DMS79 treated with DMSO at 0.1 percent for 48 hours (cell line): ENCODE measurements around the gene GPC4.
"Not testable (repeated sequence)": the region's sequence is repeated elsewhere in the genome, so short reads cannot be mapped to it uniquely, and the experiment has no call there.

Source experiments
- DNase-seq: peaks from one replicate; lab custom pipeline; 2025; lab: John Stamatoyannopoulos, UW

Gene GPC4

DNA sequence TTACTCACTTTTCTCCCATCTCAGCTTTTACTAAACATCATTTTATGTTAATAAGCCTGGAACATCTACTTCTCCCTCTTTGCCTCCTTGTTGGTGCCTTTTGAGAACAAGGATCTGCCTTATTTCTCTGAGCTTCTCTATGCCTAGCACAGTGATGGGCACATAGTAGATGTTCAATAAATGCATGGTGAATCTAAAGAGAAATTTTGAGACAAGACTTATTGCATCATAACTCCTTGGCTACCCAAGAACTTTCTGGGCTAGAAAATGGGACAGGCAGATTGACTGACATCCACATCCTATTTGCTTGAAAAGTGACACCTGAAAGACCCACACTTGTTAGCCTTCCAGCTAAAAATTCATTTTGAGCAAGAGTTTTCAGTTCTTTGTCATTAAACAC is 109.9 kb downstream of the GPC4 start:
- no peak for DNase-seq

DNA sequence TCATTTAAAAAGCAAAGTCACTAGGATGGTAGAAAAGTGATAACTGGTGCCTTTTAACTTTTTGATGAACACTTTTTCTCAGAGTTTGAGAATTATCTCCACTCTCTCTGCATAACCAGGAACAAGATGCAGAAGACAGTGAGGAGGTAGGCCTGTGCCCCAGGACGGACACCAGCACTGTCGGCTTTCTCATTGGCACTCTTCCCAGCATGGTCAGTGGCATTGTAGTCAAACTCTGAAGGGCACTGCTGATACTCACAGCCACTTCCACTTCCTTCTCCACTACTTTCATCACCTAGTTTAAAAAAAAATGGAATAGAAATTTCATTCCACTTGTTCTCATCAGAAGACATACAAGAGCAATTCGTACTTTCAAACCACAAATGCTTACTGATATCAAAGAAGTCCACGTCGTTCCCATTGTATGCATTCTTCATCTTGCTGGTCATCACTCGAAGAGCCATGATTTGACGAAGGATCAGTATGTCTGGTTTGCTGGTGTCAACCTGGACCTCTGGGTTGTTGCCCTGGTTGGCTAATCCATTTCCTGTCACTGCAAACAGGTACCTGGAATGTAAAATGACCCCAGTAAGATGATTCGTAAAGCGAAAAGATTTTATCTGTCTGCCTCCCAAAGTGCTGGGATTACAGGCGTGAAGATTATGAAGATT is 112.4 kb downstream of the GPC4 start:
- DNase-seq = no peak

DNA sequence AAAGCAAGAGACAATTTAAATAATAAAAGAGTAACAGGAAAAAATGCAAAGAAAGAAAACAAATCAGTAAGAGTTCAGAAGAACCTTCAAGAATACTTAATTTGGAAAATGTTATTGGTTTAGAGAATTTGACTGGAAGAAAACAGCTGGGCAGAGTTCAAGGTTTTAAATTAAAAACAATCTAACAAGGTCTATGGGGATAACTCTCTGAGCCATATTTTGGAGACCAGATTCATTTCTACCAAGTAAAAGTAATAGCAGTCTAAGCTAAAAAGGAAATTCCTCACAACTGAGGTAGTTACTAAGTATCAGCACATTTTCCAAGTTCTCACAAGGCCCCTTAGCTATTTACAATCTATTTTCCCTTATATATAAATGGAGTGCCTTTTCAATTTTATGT is 114.7 kb downstream of the GPC4 start:
- DNase-seq = no peak

DNA sequence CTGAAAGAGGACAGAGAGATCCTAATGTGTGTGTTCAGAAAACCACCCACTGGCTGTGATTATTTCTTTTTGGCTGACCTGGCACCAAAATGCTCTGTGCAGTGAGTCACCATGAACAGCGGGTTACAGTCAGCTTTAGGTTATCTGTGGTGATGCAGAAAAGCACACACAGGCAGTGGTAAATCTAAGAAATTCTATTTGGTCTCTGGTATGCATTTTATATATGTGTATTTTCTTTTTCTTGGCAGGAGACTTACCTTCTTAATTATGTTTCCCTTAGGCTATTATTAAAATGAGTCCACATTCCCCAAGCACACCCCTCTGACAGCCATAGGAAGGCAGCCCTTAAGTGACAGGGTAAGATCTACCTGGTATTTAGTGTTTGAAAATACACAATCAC is 118.0 kb downstream of the GPC4 start:
- DNase-seq = no peak

DNA sequence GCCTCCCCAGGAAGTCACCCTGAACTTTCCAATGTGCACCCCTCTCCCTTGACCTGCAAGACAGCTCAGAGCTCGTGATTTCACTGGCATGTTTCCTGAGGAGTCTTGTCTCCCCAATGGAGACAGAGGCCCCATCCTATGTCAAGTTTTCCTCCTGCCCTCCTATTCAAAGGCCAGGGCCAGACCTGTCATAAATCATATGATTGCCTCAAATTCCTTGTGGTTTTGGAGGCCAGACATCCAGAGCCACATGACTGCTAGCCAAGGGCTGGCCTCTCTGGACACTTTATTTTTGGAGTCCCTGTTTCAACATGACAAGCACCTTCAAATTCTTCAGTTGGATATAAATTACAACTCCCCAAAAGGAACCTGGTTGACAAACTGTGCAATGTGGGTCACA is 121.2 kb downstream of the GPC4 start:
- DNase-seq = no peak

DNA sequence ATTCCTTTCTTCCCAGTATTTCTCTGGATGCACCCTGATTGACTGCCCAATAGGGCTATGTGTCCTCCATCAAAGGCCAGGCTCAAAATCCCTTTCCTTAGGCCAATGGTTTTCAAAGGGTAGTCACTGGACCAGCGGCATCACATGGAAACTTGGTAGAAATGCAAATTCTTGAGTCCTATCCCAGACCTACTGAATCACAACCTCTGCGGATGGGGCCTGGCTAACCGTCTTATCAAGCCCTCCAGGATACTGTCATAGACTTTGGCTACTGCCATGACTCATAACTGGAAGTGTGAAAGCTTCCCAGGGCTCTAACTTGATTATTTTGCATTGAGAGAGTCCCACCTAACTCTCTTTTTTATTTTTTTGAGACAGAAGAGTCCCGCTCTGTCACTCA is 125.2 kb downstream of the GPC4 start:
- no peak for DNase-seq

DNA sequence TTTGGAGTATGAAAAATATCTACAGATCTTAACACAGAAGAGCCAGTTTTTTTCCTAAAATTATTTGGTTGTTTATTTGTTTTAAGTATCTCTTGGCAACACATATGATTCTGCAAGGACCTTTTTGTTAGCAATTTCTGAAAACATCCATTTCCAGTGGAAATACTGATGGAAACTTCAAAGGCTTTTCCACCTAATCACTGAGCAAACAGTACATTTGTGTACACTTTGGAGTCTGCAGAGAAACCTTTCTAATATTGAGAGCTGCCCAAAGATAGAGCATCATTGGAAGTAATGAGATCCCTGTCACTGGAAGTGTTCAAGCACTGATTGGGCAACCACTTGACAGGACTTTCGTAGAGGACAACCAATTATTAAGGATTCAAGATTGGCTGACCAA is 127.4 kb downstream of the GPC4 start:
- DNase-seq = no peak

DNA sequence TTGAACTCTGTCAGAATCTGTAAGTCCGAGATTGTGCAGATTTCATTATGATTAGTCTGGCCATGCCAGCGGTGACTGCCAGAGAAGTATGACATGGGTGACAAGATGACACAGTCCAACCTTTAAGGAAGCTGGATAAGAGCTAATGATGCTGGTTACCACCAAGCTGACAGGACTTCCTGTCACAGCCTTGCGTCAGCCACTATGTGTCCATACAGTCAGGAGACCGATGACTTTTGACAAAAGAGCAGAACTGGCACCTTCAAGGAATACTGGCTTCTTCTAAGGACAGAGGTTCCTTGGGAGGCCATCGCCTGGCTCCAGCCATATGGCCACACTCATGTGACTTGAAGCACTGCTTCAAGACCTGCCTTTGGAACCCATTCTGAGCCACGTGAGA is 129.9 kb downstream of the GPC4 start:
- DNase-seq = no peak

DNA sequence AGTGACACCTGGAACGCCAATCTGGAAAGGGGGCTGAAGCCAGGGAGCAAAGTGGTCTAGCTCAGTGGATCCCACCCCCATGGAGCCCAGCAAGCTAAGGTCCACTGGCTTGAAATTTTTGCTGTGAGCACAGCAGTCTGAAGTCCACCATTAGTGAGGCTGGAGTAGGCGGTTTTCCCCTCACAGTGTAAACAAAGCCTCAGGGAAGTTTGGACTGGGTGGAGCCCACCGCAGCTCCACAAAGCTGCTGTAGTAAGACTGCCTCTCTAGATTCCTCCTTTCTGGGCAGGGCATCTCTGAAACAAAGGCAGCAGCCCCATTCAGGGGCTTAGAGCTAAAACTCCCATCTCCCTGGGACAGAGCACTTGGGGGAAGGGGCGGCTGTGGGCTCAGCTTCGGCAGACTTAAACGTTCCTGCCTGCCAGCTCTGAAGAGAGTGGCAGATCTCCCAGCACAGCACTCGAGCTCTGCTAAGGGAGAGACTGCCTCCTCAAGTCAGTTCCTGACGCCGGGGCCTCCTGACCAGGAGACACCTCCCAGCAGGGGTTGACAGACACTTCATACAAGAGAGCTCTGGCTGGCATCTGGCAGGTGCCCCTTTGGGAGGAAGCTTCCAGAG is 136.1 kb downstream of the GPC4 start:
- DNase-seq = not testable (repeated sequence)

DNA sequence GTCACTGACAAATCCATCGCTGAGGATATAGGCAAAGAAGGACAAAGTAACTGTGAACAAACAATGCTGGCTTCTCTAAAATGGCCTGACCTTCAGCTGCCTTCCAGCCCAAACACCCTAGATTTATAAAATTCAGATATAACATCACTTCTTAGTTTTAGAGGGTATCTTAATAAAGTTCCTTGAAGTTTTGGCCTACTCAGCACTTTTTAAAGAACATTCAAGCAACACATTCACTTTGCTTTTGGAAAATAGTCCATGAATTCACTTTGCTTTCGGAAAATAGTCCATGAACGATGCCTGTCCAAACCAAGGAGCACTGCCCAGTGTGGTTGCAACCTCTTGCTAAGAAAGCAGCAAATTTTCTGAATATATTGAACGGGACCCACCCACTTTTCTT is 142.1 kb downstream of the GPC4 start:
- no peak for DNase-seq

DNA sequence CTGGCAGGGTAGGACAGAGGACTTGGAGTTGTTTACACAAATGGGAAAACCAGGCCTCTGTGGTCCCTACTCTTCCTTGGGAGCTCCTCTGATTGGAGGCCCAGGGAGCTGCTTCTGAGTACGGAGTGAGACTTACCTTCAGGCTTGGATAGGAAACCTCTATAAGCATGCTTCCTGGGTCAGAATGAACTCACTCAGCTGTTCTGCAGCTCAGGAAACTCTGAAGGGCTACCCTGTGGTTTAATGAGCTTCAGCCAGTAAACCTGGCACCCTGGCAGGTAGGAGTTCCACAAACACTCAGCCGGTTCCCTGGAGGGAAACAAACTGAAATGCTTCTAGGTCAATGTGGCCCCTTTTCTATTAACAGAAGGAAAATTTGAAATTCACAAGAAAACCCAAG is 146.1 kb downstream of the GPC4 start:
- DNase-seq = no peak

DNA sequence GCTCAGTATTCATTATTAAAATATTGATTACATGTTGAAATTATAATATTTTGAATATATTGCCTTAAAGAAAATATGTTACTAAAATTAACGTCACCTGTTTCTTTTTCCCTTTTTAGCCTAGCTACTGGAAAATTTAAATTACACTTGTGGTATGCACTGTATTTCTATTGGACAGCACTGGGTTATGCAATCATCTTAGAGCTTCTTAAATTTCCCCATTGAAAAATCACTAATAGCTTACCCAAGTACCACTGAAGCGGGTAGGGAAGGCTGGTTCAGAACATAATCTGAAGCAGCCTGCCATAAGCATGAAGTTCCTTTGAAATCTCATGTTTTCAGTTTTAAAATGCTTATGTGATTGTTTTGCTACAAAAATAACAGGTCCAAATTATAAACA is 147.7 kb downstream of the GPC4 start:
- no peak for DNase-seq

DNA sequence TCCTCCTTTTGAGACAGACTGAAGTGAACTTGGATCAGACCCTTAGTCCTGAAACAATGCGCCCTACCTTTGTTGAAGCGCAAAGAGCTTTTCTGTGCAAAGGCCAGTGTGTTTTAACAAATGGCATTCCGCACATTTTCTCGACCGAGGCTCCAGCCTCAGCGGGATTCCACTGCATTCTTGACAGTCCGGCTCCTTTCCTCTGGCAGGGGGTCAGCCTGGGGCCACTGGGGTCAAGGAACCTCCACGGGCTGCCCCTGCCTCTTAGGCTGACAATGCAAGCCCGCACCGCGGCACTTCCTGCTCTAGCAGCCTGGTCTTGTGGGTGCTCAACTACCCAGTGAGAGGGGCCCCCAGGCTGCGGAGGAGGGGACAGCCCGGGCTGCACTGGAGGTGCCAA is 150.0 kb downstream of the GPC4 start:
- DNase-seq = no peak

DNA sequence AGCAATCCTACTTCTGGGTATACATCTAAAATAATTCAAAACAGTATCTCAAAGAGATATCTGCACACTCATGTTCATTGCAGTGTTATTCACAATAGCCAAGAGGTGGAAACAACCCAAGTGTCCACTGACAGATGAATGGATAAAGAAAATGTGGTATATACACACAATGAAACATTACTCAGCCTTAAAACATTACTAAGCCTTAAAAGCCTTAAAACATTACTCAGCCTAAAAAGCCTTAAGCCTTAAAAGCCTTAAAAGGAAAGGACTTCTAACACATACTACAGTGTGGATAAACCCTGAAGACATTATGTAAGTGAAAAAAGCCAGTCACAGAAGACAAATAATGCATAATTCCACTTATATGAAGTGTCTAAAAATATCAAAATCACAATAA is 156.8 kb downstream of the GPC4 start:
- no peak for DNase-seq

DNA sequence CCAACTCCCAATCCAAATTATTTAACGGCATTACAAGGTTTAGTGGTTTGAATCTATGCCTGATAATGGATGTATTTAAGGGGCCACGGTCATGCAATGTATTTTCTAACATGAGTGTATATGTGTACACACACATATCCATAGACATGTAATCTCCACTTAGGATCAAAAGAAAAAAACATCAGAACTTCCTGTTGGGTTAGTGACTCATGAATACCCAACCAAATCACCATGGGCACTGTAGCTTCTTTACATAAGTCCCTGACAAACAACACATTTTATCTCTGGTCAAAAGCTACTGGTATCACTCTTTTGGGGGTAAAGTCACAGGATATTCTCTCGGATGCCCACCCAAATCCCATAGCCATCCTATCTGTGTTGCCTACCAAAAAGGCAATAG is 160.6 kb downstream of the GPC4 start:
- DNase-seq = no peak

DNA sequence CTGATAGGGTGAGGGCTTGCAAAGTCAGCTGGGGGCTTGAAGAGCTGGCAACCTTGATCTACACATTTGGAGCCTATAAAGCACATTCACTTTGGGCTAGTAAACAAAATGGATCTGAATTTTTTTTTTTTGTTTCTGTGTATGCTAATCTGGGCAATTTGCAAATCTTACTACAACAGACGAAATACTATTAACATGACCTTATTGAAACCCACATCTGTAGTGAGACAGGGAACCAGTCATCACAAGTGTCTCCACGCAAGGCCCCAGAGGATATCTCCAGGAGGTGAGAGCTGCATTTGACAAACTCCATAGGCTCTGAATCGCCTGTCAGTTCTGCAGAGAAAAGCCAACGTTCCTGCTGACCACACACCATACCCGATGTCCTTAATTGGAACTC is 164.1 kb downstream of the GPC4 start:
- DNase-seq = no peak

DNA sequence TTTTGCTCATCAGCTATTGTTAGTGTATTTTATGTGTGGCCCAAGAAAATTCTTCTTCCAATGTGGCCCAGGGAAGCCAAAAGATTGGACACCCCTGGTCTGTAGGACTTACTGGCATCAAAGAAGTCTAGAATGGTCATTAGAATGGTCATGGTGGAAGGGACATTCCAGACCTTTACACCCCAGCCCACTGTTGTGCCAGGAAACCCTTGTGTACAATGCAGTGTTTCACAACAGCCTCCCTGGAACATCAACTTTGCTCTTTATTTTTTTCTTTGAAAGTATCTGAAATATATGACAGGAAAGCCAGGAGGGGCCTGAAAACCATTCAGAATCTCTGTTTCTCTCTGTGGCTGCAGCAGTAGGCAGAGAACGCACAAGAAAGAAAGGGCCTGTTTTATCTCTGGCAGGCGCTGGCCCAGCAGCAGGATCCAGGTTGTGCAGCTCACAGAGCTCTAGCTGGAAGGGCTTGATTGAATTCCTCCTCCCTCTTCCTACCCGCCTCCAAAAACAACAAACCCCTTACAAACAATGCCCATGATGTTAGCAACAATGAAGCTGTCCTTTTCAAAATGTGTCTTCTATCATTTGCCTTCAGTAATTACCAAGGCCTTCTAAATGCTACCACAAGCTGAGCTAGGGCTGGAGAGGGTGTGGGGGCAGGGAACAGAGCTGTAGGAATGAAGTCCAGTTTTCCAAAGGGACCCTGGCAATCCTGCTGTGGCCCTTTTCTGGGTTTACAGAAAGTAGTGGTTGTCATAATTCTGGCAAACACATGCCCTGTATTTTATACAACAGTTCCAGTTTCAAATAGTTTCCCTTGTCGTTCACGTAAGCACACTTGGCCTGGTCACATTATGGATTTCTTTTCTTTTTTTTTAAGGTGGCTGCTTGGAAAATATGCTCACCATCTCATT is 164.8 kb downstream of the GPC4 start:
- no peak for DNase-seq
